Upper lobe of left lung (tissue), 4 donors: Measurements from ENCODE around the gene ATP5F1B.

Experiments used
- CTCF ChIP-seq, 6 experiments: fragments of 450-650 bp in 4 of 6; fragments of 200-600 bp in 2 of 6; sonication (generic) in 2 of 6; IDR thresholded peaks; one replicate each; pipeline ENCODE4 v1.5.1; 2016 to 2019; ENCODE audit warnings: antibody characterized with exemption in 6 of 6
- EP300 ChIP-seq, 4 donors: sonication (generic); formaldehyde crosslinking; IDR thresholded peaks; one replicate each; pipeline ENCODE4 v1.5.1; 2017; ENCODE audit warnings: antibody characterized with exemption in 4 of 4, control low read depth in 2 of 4
- POLR2A ChIP-seq, 4 donors: fragments of 450-650 bp; IDR thresholded peaks; one replicate each; pipeline ENCODE4 v1.5.1; 2016 to 2017; ENCODE audit warnings: antibody characterized with exemption in 4 of 4, mild to moderate bottlenecking in 2 of 4
- POLR2AphosphoS5 ChIP-seq, 2 donors: sonication (generic); formaldehyde crosslinking; IDR thresholded peaks; one replicate each; pipeline ENCODE4 v1.5.1; 2017; ENCODE audit warnings: antibody characterized with exemption in 2 of 2

- TF ChIP-seq POLR2AphosphoS5 (IDR thresholded peaks at IDR 0.05) (no peak), POLR2A (IDR thresholded peaks at IDR 0.05) (no peak), CTCF (IDR thresholded peaks at IDR 0.05) (no peak), EP300 (IDR thresholded peaks at IDR 0.05) (no peak)
Observed at GRCh38 chr12:56658921-56659320, 13.1 kb upstream of the ATP5F1B start.
